Endothelial cell of umbilical vein (primary cell): Measurements from ENCODE around the gene NHERF2. TPM values are rescaled to one million over a fixed set of nuclear protein-coding genes. Genes with fewer than 3 reads are reported as not detected.
"Not testable (repeated sequence)": the region's sequence is repeated elsewhere in the genome, so short reads cannot be mapped to it uniquely, and the experiment has no call there.

Experiments
- BruUV-seq: library from RNA; stranded (reverse); fragments of 400-500 nt; replicated peaks from 2 replicates; lab custom pipeline; 2021; lab: Mats Ljungman, UMichigan
- CTCF ChIA-PET: fragments of 300-600, 350-600 bp; sonication (Branson Sonifier 250); formaldehyde crosslinking; loops from one replicate; lab custom pipeline; 2021; ENCODE audit warnings: antibody characterized with exemption, inconsistent platforms; lab: Charles Lee
- POLR2A ChIA-PET: fragments of 300-600, 350-600 bp; sonication (Branson Sonifier 250); formaldehyde crosslinking; loops from one replicate; lab custom pipeline; 2021; ENCODE audit warnings: antibody characterized with exemption, inconsistent platforms; lab: Charles Lee
- DNase-seq: peaks from one replicate; pipeline ENCODE4 v3.0.0-alpha.2; 2011; ENCODE audit warnings: low read depth, low spot score
- FAIRE-seq: peaks from 2 replicates; lab custom pipeline; 2011; peaks lifted over from hg19 to GRCh38; lab: Jason Lieb, UNC
- H2AFZ ChIP-seq: 2 replicates; pipeline ENCODE4 v1.6.0; 2012; ENCODE audit warnings: low read depth, low read length, control low read depth, inconsistent platforms
- H3K27ac ChIP-seq: 2 replicates; pipeline ENCODE4 v1.5.1; 2011; ENCODE audit warnings: low read depth, mild to moderate bottlenecking, control low read depth, low read length, moderate library complexity; ENCODE audit not compliant: insufficient read depth
- H3K27me3 ChIP-seq, 2 experiments: 2 replicates each; pipeline versions ENCODE4 v1.6.0 to v1.6.1; 2011; ENCODE audit warnings: low read length in 2 of 2, mixed read lengths in 1 of 2; ENCODE audit not compliant: control insufficient read depth in 2 of 2, insufficient read depth in 2 of 2
- H3K36me3 ChIP-seq, 2 experiments: 2 replicates in 1 of 2; 3 replicates in 1 of 2; pipeline ENCODE4 v1.5.1; 2011; ENCODE audit warnings: low read length in 2 of 2, mild to moderate bottlenecking in 1 of 2, moderate library complexity in 1 of 2; ENCODE audit not compliant: control insufficient read depth in 2 of 2, insufficient read depth in 2 of 2; ENCODE audit errors: extremely low read depth in 1 of 2
- H3K4me1 ChIP-seq: 3 replicates; pipeline ENCODE4 v1.5.1; 2011; ENCODE audit warnings: mild to moderate bottlenecking, low read length; ENCODE audit not compliant: control insufficient read depth, insufficient read depth; ENCODE audit errors: extremely low read depth
- H3K4me2 ChIP-seq: 2 replicates; pipeline ENCODE4 v1.6.1; 2011; ENCODE audit warnings: low read length, control low read depth, mixed read lengths; ENCODE audit not compliant: insufficient read depth
- H3K4me3 ChIP-seq, 3 experiments: fragments of 200-600 bp in 1 of 3; sonication (generic), shearing (Covaris generic) in 1 of 3; replicated peaks in 1 of 3; 2 replicates each; pipeline ENCODE4 v1.5.1; 2011 to 2016; ENCODE audit warnings: control low read depth in 3 of 3, low read length in 3 of 3, mild to moderate bottlenecking in 2 of 3, inconsistent platforms in 1 of 3, low read depth in 1 of 3, moderate library complexity in 1 of 3; ENCODE audit not compliant: insufficient read depth in 1 of 3
- H3K79me2 ChIP-seq: 2 replicates; pipeline ENCODE4 v1.6.0; 2012; ENCODE audit warnings: low read length, inconsistent platforms; ENCODE audit not compliant: control insufficient read depth, insufficient read depth
- H3K9ac ChIP-seq: replicated peaks from 2 replicates; pipeline ENCODE3; 2011; ENCODE audit warnings: low read length, control low read depth; ENCODE audit not compliant: insufficient read depth; ENCODE audit errors: extremely low read depth
- H3K9me1 ChIP-seq: replicated peaks from 3 replicates; pipeline ENCODE4 v1.6.0; 2011; ENCODE audit warnings: mild to moderate bottlenecking, low read length; ENCODE audit not compliant: control insufficient read depth, insufficient read depth; ENCODE audit errors: extremely low read depth
- H3K9me3 ChIP-seq: replicated peaks from 2 replicates; pipeline ENCODE4 v1.5.1; 2012; ENCODE audit warnings: low read length, inconsistent platforms; ENCODE audit not compliant: control insufficient read depth, insufficient read depth
- H4K20me1 ChIP-seq: replicated peaks from 2 replicates; pipeline ENCODE3; 2011; ENCODE audit warnings: mild to moderate bottlenecking, low read length; ENCODE audit not compliant: control insufficient read depth, insufficient read depth; ENCODE audit errors: extremely low read depth
- CTCF ChIP-seq, 2 donors: IDR thresholded peaks; 1 replicate in 1 of 2; 2 replicates in 1 of 2; pipeline ENCODE4 v1.5.1; 2011; ENCODE audit warnings: low read length in 2 of 2, mild to moderate bottlenecking in 2 of 2, moderate library complexity in 2 of 2, control low read depth in 1 of 2, inconsistent platforms in 1 of 2, low read depth in 1 of 2; ENCODE audit not compliant: insufficient read depth in 1 of 2; ENCODE audit errors: extremely low read depth in 1 of 2
- JUN ChIP-seq: IDR thresholded peaks from 2 replicates; pipeline ENCODE4 v1.6.1; 2011; ENCODE audit warnings: borderline replicate concordance, low read depth; ENCODE audit not compliant: insufficient read length, insufficient read depth
- MAX ChIP-seq: IDR thresholded peaks from 2 replicates; pipeline ENCODE4 v1.6.1; 2011; ENCODE audit not compliant: insufficient read depth, insufficient read length
- MYC ChIP-seq: IDR thresholded peaks from one replicate; pipeline ENCODE4 v1.6.1; 2011; ENCODE audit warnings: mild to moderate bottlenecking, low read depth, low read length
- POLR2A ChIP-seq: IDR thresholded peaks from 2 replicates; pipeline ENCODE4 v1.6.1; 2012; ENCODE audit warnings: low read depth, mild to moderate bottlenecking, control low read depth, low read length
- POLR2AphosphoS5 ChIP-seq: IDR thresholded peaks from 2 replicates; pipeline ENCODE4 v1.6.1; 2012; ENCODE audit warnings: low read depth, mild to moderate bottlenecking, control low read depth, low read length, moderate library complexity; ENCODE audit not compliant: insufficient read depth
- dilution Hi-C: fragments of 300-500 bp; cut with MboI; formaldehyde crosslinking; loops from one replicate; pipeline ENCODE4 v1.15.0; 2019; ENCODE audit warnings: low sequenced_read_pairs; ENCODE audit not compliant: extremely low pct_ligation_motif_present
- intact Hi-C: fragments of 100-400 bp; cut with micrococcal nuclease; formaldehyde crosslinking; loops from one replicate; pipeline ENCODE4 v1.10.0; 2022
- polyA plus RNA-seq, 4 experiments: library from polyadenylated mRNA; depleted of rRNA in 3 of 4; stranded (reverse) in 3 of 4; unstranded in 1 of 4; fragments of >200 nt; gene quantifications; 2 replicates each; pipeline versions ENCODE4 v1.2.1 to v1.2.3, GENCODE V29; 2011 to 2012; ENCODE audit warnings: missing spikeins in 1 of 4
- total RNA-seq: library from RNA; stranded (reverse); gene quantifications from 2 replicates; pipeline ENCODE4 v1.2.3, GENCODE V29; 2021

NHERF2 gene
- total and polyA plus RNA-seq, 2 donors (not counting 3 experiments of a cell fraction or from before 2014, with no cell fraction given), result 65.2 to 71.2 TPM

- BruUV-seq, result TSS peak; percentile 95
Measured at GRCh38 chr16:2009791-2010510, 16.8 kb upstream of the NHERF2 start, which contains the start of gene ZNF598. Gene ZNF598, minus strand, starts transcription at chr16:2009821.

GRCh38 chr16:2011726-2012125, 15.0 kb upstream of the NHERF2 start:
- H3K27me3 ChIP-seq, FAIRE-seq, BruUV-seq, H3K4me2 ChIP-seq, dilution Hi-C loops, DNase-seq, H4K20me1 ChIP-seq, H3K27ac ChIP-seq, H3K4me3 ChIP-seq, H3K9ac ChIP-seq, H3K9me1 ChIP-seq, H3K9me3 ChIP-seq, H2AFZ ChIP-seq, H3K36me3 ChIP-seq, intact Hi-C loops, POLR2A ChIA-PET: not testable (repeated sequence)
- Histone ChIP-seq H3K4me1 (peaks cover 26% of the 10 kb centered on the region), H3K79me2 (peaks cover 30% of the 10 kb centered on the region)
- CTCF ChIA-PET, result interaction anchor here (0.7 to 2.3 kb wide), 3 partner anchors 11 to 239 kb away, joined by 3 to 12 read pairs (median 7); partner anchors contain the start of genes ECI1 and FAHD1

More at GRCh38 chr16:2009791-2010510, 16.8 kb upstream of the NHERF2 start, which contains the start of gene ZNF598:
- H3K79me2 ChIP-seq, result peaks cover 48% of the 10 kb centered on the region
- H3K9me1 ChIP-seq, result no peaks in the 10 kb centered on the region
- H3K9me3 ChIP-seq, result no peaks in the 10 kb centered on the region
- no peaks in the 10 kb centered on the region for H3K27me3 ChIP-seq
- peak within 1 kb of the TSS; percentile 92 for H3K4me2 ChIP-seq
- TF ChIP-seq POLR2A (peak; percentile 94), CTCF (IDR thresholded peaks at IDR 0.05; ENCODE audit: extremely low read depth in 1 of 2, insufficient read depth in 1 of 2, low read depth in 1 of 2, low read length in 2 of 2) (no peak), MAX (peak; percentile 89), POLR2AphosphoS5 (peak; percentile 96), MYC (peak; percentile 86), JUN (no peak)
- DNase-seq, result peak; percentile 72
- FAIRE-seq, result peak; percentile 92
- ChIA-PET POLR2A (no interaction called here), CTCF (interaction anchor here (2.7 kb wide), 1 partner anchor 131 kb away, joined by 28 read pairs; no protein-coding TSS in a partner anchor)
- H4K20me1 ChIP-seq, result no peaks in the 10 kb centered on the region
- H3K27ac ChIP-seq, result peak within 1 kb of the TSS; percentile 86
- intact Hi-C loops (loop anchor here (2.0 kb wide), 1 partner anchor 45 kb away; the partner anchor contains the start of gene RPS2), dilution Hi-C loops (no loop called here)
- H2AFZ ChIP-seq, result peak within 1 kb of the TSS; percentile 45
- H3K9ac ChIP-seq, result peak within 1 kb of the TSS; percentile 93
- H3K36me3 ChIP-seq, result no peaks in the 10 kb centered on the region
- H3K4me1 ChIP-seq, result peaks cover 41% of the 10 kb centered on the region
- peak within 1 kb of the TSS; percentile 72 to 85 (median 76) for H3K4me3 ChIP-seq
